Raji (cell line): Measurements from ENCODE around the gene USP4.

Source experiments
- POLR2A ChIP-seq: IDR thresholded peaks from 2 replicates; pipeline ENCODE4 v1.6.1; 2011; ENCODE audit warnings: low read depth, low read length, control low read depth; ENCODE audit not compliant: insufficient read depth

USP4 gene

GRCh38 chr3:49266410-49267095 is 73.3 kb downstream of the USP4 start:
- TF ChIP-seq POLR2A = no peak

- TF ChIP-seq POLR2A = no peak
Observed at GRCh38 chr3:49265661-49266386, 74.0 kb downstream of the USP4 start.

- no peak for TF ChIP-seq POLR2A
Observed at GRCh38 chr3:49263159-49263889, 76.5 kb downstream of the USP4 start.

GRCh38 chr3:49260806-49261324 is 79.0 kb downstream of the USP4 start:
- TF ChIP-seq POLR2A = no peak

GRCh38 chr3:49257187-49257586 is 82.7 kb downstream of the USP4 start:
- TF ChIP-seq POLR2A = no peak

GRCh38 chr3:49255718-49256511 is 83.9 kb downstream of the USP4 start:
- no peak for TF ChIP-seq POLR2A

GRCh38 chr3:49255112-49255511 is 84.7 kb downstream of the USP4 start:
- TF ChIP-seq POLR2A = no peak

GRCh38 chr3:49253512-49253911 is 86.3 kb downstream of the USP4 start:
- no peak for TF ChIP-seq POLR2A

GRCh38 chr3:49248840-49249227 is 91.0 kb downstream of the USP4 start:
- no peak for TF ChIP-seq POLR2A

GRCh38 chr3:49244581-49245205 is 95.2 kb downstream of the USP4 start:
- TF ChIP-seq POLR2A = no peak

GRCh38 chr3:49238274-49239127 is 101.4 kb downstream of the USP4 start:
- no peak for TF ChIP-seq POLR2A

- no peak for TF ChIP-seq POLR2A
Observed at GRCh38 chr3:49237344-49237743, 102.5 kb downstream of the USP4 start.

GRCh38 chr3:49236226-49236625 is 103.6 kb downstream of the USP4 start:
- TF ChIP-seq POLR2A = no peak
